GM21528 (cell line): Measurements from ENCODE around the gene CELA2A.

Source experiments
- ATAC-seq: cut with Tn5 transposase; IDR thresholded peaks from one replicate; pipeline ENCODE4 v1.9.1; 2021; ENCODE audit warnings: mild to moderate bottlenecking, moderate library complexity; ENCODE audit not compliant: unreplicated experiment, low FRiP score

The CELA2A gene

DNA sequence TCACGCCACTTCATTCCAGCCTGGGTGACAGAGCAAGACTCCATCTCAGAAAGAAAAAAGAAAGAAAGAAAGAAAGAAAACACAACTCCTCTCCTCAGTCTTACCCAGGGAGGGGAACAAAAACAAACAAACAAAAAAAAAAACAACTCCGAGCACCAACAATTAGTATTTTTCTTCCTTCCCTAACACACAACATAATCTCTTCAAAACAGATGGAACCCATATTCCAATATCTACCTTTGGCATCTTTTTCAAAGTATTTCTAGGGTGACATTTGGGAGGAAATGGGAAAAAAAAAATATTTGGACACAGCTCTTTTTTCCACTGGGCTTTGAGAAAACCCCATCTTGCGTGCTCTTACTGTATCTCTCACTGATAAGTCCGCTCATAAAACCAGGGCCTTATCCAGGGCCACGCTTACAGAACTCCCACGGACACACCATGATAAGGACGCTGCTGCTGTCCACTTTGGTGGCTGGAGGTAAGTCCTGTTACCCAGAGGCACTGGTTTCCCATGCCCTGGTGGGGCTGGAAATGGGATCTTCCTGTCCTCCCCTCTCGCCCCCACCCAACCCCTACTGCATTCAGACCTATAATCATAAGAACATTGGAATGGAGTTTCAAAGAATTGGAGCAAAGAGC is at the start of gene CELA2A:
Gene CELA2A (plus strand): TSS at position 420 of the 642 bp plus-strand sequence. CDS start 22 bp downstream, at position 442.
- no peak for ATAC-seq

DNA sequence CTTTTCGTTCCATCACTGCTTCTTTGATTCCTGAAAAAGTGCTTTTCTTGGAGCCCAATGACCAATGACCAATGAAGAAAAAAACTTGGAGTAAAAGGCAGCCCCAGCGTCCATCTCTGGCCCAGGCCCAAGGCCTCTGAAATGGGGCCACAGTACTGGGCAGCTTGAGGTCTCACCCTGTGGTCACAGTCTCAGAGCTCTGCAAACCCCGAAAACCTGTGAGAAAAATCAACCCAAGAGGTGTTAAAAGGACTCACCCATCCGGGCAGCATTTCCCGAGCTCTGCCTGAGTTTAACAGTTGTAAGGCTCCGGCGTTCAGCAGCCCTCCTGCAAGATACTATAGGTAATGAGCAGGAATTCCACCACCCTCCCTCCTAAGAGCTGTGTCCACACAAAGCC is 49.0 kb upstream of the CELA2A start:
- ATAC-seq: no peak

DNA sequence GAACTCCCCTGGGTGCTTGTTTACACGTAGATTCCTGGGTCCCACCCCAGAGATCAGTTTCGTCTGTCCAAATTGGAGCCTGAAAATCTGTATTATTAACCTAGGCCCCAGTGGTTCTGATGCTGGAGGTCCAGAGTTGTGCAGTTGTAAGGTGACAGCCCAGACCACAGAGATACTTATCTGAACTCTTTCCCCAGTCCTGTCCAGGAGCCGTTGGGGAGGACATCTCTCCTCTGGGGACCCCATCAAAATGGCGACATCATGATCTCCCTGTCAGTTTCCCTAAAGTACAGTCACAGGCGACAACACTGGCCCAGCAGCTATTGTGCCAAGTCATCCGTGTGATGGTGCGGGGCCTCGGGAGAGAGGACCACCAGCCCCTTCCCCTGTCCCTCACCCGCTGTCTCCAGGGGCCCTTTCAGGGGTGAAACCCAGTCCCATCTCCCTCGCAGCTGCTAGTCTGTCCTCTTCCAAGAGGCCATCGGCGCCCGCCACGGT is 47.6 kb upstream of the CELA2A start:
- no peak for ATAC-seq

DNA sequence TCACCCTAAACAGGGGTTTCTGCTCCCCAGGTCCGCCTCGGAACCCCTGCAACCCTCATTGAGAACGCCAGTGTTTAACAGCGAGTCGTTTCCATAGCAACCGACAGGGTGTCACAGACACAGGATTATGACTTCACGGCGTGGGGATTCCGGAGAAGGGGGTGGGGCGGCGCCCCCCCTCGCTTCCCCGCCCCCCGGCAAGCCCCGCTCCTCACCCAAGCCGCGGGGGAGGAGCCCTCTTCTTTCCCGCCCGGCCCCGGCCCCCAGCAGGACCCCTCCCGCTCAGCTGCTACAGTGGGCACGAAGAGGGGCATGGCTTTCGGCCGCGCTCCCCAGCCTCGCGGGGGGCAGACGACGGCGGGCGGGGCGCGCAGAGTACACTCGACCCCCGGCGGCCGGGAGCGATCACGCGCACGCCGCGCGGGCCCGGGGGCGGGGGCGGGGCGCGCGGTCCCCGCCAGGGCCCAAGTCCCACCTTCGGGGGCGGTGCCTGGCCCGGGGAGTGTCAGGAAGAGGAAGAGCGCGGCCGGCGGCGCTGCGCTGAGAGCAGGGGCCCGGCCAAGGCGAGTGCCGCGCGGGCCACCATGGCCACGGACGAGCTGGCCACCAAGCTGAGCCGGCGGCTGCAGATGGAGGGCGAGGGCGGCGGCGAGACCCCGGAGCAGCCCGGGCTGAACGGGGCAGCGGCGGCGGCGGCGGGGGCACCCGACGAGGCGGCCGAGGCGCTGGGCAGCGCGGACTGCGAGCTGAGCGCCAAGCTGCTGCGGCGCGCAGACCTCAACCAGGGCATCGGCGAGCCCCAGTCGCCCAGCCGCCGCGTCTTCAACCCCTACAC is 46.9 kb upstream of the CELA2A start, which contains the start of gene EFHD2:
Gene EFHD2 (plus strand): TSS at position 501 of the 835 bp plus-strand sequence. CDS start 84 bp downstream, at position 585.
- ATAC-seq: peak; percentile 75

DNA sequence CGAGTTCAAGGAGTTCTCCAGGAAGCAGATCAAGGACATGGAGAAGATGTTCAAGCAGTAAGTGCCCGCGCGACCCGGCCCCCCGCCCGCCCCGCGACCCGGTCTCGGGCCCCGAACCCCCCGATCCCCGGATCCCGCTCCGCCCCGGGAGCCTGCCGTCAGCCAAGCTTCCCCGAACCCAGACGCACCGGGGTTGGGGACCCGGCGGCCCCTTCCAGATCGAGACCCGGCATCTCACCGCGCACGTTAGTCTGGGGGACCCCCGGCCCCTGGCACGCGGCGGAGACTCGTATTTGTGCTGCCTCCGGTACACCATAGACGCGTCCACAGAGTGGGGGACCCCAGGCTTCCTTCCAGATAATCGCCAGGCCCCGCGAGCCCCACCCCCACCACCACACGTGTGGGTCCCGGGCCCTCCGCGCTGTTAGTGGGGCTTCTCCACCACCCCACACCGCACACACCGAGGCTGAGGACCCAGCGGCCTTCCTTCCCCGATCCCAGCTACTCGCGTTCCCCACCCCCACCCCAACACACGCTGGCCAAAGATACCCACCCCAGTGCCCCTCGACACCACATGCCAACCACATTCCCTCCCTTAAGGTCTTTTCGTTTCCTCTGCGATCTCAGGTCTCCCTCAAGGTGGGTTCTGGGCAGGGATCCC is 46.2 kb upstream of the CELA2A start:
- no peak for ATAC-seq

DNA sequence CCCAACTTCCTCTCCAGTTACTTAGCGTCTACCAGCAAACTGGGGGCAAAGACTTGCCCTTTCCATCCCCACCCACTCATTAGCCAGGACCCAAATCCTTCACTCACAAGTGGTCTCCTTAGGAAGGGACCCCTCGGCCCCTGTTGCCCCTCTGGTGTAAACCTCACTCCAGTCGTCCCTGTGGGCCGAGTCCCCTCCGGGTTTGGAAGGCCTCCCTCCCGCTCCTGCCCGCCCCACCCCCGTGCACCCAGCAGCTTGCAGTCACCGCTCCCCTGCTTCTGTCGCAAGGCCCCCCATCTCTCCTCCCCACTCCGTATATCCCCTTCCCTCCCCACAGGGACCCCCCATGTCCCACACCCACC is 45.7 kb upstream of the CELA2A start:
- no peak for ATAC-seq

DNA sequence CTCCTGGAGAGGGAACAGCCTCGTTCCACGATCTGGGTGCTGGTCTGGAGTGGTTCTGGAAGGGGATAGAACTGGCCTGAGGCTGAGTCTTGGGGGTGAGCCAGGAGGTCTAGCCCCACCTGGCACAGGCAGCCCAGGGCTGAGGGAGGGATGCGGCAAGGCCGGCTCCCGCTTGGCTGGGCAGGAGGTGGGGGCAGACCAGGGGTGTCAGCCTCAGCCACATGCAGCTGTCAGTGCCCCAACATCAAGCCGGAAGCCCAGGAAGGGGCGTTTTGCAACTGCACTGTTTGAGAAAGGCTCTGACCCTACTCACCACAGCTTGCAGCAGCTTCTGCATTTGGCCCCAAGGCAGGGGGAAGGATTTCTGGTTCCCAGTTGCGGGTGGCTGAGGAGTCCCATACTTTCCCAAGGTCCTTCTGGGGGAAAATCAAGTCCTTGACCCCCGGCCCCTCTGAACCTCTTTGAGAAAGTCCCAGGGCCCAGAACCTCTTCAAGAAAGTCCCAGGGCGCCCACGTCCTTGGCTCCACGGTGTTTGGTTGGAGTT is 44.9 kb upstream of the CELA2A start:
- peak; percentile 62 for ATAC-seq

DNA sequence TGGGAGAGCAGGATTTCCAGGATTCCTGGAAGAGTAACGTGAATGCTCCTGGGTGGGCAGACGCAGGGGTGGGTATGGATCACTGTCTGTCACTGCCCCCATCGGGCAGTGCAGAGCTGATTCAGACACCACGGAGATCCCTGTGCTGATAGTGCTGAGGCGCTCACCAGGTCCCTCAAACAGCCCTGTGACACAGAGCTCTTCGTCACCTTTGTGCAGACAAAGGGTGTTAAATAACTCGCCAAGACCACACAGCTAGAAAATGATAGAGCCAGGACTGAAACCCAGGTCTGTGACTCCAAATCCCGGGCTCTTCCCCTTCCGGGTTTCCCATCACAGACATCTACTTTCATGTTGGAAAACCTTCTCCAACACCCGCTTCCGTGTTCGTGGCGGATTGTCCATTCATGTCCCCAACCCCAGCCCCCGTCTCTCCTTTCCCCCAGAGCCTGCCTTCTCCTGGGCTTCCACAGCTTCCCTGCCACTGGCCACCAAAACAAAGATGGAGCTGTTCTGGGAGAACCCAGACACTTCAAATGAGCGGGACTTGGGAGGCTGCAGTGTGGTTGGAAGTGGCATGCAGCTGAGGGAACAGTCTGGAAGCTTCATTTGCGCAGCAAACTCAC is 44.2 kb upstream of the CELA2A start:
- no peak for ATAC-seq

DNA sequence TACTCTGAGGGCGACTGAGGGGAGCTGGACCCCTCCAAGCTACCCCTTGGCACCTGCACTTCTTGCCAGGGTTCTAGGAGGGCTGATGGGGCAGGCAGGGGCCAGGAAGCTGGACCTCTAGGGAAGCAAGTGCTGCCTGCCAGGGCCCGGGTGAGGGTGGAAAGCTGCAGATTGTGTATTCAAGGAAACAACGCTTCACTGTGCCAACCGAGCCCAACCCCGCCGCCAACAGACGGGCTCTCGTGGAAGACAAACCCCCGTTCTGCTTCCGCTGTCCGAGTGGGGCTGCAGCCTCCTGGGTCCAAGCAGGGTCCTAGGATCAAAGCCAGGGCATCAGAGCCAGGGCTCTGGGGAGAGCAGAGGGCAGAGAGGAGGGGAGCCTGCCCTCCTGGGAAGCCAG is 43.7 kb upstream of the CELA2A start:
- ATAC-seq: no peak

DNA sequence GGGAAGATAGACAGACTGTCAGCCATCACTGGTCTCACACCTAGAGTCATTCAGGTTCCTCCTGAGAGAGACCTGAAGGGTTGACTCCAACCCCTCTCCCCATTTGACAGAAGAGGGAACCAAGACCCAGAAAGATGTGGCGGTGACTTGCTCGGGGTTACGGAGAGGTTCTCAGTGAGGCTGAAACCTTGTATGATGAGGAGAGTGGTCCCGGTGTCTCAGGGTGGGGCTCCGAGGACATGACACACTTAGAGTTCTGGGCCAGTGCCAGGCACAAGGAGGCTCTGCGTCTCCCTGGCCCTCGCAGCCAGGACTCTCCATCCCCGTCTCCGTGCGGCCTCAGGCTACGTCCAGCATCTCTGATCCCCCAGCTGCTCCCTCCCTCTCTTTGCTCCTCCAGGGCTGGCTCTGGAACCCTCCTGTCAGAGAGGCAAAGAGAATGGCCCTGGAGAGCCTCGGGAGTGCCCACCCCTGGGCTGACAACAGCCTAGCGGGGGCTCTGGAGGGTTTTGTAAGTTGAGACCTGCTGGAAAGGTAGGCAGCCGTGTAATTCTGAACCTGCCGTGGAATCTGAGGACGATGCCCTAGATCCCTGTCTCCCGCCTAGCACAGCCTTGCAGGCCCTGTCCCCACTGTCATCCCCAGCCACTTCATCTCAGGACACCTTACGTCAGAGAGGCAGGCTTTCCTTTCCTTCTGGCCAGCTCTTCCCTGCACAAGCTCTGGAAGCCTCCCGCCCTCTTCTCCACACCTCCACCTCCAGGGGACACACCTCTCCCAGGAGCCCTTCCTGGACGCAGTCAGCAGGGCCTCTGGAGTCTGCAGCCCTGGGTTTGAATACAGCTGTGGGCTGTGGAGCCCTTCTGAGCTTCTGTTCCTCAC is 42.7 kb upstream of the CELA2A start:
- ATAC-seq: no peak

DNA sequence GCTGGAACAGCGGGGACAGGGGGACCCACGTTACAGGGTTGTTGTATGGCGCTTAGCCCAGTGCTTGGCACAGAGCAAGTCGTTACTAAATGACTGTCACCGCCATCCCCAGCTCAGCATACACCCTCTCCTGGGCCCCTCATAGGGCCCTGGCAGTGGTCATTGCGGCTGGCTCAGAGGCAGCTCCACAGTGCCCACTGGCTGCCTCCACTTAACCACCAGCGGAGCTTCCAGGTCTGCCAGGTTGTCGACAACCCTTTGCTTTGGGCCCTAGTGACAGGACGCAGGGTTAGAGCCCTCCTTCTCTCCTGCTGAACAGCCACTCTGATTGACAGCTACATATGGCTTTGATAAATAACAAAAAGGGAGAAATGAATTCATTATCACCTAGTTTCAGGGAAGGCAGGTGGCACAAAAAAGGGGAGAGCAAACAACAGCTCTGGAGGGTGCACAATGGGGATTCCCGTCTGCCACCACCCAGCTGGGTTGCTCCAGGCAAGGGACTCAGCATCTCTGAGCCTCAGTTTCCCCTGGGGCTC is 42.0 kb upstream of the CELA2A start:
- no peak for ATAC-seq

DNA sequence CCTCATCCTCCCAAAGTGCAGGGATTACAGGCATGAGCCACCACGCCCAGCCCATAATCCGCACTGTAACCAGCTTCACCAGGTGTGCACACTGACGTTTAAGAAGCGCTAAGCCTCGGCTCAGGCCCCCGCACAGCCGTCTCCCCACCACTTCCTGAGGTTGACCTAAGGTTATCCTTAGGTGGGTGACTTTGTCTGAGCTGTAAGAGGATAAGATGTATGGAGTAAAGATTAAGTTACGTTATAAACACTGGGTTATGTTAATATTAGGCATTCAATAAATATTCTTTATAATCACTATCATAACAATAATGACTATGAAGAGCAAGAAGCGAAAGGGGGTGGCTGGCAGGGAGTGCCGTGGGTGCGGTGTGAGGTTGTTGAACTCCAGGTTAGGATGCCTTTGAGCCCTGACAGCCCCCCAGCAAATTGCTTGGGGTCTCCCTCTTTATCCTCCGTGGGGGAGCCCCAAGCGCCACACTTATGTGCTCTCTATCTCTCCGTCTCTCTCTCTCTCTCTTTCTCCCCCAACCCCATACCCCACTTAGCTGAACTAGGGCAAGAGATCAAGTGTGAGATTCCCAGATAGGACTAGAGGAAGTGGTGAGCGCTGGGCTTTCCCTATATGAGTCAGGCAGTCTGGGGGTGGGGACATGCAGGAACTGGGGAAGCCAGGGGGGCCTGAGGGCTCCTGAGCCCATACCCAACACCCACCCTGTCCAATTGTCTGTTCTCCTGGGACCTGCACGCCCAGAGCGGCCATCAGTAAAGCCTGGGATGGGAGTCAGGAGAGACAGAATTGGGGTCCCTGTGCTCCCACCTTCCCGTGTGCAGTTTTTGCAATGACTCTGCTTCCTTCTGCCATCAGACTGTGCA is 39.2 kb upstream of the CELA2A start:
- ATAC-seq: no peak

DNA sequence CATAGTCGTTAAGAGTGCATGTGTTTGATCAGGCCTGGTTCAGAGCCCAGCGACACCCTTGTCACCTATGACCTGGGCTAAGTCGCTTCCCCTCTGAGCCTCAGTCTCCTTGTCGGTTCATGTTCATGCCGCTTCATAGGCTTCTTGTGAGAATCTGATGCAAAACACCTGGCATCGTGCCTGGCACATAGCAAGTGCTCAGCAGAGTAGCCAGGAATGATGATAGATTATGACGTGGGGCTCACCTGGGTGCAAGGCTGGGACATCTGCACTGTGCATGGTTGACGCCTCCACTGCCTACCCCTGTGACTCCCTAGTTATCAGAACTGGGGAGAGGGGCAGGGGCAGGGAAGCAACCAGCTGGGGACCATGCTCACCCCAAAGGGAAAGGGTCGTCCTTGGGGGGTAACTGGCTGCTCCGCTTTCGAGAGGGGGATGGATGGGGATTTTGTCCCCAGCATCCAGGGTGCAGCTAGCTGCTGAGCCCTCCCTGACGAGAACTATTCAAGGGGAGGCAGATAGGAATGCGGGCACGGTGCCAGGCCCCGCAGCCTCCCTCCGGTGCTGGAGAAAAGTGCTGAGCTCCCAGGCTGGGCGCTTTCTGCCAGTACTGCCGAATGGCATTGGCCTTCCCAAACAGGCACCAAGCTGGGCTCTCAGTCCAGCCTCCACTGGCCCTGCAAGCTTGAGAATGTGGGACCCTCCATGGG is 37.6 kb upstream of the CELA2A start:
- ATAC-seq: no peak

DNA sequence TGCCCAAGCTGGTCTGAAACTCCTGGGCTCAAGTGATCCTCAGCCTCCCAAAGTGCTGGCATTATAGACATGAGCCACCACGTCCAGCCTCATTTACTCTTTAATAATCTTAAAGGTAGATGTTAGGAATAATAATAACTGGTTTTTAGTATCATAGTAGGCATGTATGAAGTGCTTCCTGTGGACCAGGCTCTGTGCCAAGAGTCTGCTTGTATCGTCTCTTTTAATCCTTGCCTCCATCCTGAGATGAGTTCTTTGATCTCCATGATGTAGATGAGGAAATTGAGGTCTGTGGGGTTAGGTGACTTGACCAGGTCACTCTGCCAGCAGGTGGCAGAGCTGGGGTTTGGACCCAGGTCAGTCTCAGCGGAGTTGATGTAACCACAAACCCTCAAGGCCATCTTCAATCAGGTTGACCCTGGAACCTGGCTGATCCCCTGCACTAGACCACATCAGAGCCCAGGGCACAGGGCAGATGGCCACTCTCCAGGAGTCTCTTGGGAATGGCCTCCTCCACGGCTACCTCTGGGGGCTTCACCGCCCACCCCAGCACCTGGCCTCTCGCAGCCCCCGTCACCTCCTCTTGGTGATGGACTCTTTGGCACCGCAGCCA is 35.6 kb upstream of the CELA2A start:
- no peak for ATAC-seq

DNA sequence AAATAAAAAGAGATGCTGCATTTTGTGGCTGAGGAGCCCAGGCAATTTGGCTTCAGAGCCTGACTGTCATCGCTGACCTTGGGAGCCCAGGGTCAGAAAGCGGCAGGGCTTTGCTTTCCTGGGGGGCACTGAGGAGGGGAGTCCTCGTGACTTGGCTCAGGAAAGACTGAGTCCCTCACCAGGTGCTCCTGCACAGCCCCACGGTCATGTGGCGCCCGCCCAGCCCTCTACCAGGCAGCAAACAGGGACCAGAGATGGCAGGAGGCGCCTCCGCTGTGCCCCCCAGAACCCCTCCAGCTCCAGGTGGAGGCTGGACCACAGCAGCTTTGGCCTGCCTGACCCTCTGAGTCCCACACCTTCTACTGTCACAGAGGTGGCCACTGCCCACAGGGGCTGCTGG is 33.7 kb upstream of the CELA2A start:
- no peak for ATAC-seq

DNA sequence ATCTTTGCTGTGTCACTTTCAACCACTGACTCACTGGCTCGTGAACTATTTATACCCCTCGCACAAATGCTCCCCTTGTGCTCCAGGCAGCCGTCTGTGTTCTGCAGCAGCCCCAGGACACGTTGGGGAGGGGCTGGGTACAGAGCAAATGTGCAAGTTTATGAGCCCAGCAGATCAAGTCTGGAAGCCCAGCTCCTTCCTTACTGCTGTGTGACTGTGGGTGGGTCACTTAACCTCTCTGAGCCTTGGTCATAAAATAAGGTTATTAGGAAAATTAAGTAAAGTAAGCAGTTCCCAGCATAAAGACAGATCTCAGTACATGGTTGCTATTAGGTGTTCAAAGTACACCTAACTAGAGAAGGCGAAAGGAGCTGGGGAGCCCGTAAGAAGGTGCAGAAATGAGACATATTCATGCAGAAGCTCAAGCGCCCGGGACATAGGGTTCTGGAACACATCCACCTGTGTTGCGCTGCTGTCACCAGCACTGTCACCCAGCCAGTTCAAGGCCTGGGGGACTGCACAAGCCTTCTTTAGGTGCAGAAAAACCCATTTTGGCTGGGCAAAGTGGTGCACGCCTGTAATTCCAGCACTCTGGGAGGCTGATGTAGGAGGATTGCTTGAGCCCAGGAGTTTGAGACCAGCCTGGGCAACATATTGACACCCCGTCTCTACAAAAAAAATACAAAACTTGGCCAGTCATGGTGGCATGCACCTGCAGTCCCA is 33.0 kb upstream of the CELA2A start:
- ATAC-seq: no peak
